Immature natural killer cell (primary cell): ENCODE results near the gene TRDMT1. TPM values are rescaled to one million over a fixed set of nuclear protein-coding genes. Genes with fewer than 3 reads are reported as not detected.
"Not testable (repeated sequence)": the region's sequence is repeated elsewhere in the genome, so short reads cannot be mapped to it uniquely, and the experiment has no call there.

Source experiments
- DNase-seq, 3 donors: peaks; one replicate each; pipeline ENCODE4 v3.0.0; 2022; ENCODE audit warnings: mixed read lengths in 1 of 3
- H3K27ac Mint-ChIP-seq, 6 donors: one replicate each; pipeline ENCODE4 v1.8.0; 2020; ENCODE audit warnings: mixed read lengths in 6 of 6, mild to moderate bottlenecking in 5 of 6, inconsistent platforms in 4 of 6, moderate library complexity in 3 of 6
- H3K27me3 Mint-ChIP-seq, 3 donors: one replicate each; pipeline ENCODE4 v1.8.0; 2020 to 2021; ENCODE audit warnings: low read depth in 3 of 3, mild to moderate bottlenecking in 3 of 3, mixed read lengths in 3 of 3, moderate library complexity in 3 of 3, inconsistent platforms in 1 of 3
- H3K36me3 Mint-ChIP-seq, 3 donors: one replicate each; pipeline ENCODE4 v1.8.0; 2020; ENCODE audit warnings: mixed read lengths in 3 of 3, inconsistent platforms in 2 of 3, mild to moderate bottlenecking in 2 of 3
- H3K4me1 Mint-ChIP-seq, 2 donors: one replicate each; pipeline ENCODE4 v1.8.0; 2020; ENCODE audit warnings: inconsistent platforms in 2 of 2, mild to moderate bottlenecking in 2 of 2, mixed read lengths in 2 of 2, moderate library complexity in 1 of 2
- H3K4me3 Mint-ChIP-seq, 5 donors: one replicate each; pipeline ENCODE4 v1.8.0; 2020; ENCODE audit warnings: mild to moderate bottlenecking in 5 of 5, mixed read lengths in 5 of 5, inconsistent platforms in 3 of 5, moderate library complexity in 3 of 5
- H3K9me3 Mint-ChIP-seq, 6 donors: one replicate each; pipeline ENCODE4 v1.8.0; 2020; ENCODE audit warnings: mild to moderate bottlenecking in 6 of 6, mixed read lengths in 6 of 6, inconsistent platforms in 4 of 6, moderate library complexity in 3 of 6
- polyA plus RNA-seq, 3 donors: library from polyadenylated mRNA; unstranded; fragments of 300-500 nt; fragmentation: Illumina TruSeq; gene quantifications; one replicate each; pipeline ENCODE4 v1.2.3, GENCODE V29; 2021

The TRDMT1 gene
- polyA plus RNA-seq, 3 donors from 2014 or later, result 1.4 to 7.8 (median 3.6) TPM

DNA sequence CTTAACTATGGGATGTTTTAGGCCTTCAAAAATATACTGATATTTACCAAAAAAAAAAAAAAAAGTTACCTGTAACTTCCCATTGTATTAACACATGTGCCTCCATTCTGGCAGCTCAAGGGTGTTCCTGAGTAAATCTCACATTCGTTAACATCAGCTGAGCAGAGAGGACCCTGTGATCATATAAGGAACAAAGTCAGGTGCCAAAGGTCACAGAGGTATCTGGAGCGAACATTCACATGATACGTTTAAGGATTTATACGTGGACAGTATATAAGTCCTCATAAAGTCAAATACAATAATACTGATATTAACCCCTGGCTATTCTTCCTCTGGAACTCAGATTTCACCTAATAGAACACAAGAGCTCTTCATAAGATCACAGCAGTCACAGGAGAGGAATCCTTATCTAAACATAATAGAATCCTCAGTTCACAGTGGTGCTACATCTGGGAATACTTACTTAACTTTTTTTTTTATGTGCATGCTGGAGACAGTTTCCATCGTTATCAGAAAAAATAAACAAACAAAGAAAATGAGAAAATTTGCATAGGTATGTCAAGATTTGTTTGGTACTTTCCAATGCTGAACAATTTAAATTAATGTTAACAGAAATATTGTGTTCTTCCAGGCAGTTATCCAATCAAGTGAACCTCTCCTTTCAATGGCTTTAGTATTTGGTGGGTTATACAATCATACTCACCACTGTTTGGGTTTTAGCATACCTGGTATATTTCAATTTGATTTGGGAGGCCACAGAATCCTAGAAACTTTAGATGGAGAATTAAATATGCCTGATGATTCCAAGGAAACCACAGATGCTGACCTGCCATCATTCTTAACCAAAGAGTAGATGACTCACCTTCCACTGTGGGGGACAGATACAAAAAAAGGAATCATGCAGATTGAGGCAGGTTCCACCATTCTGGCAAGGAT, 78.5 kb downstream of the TRDMT1 start:
- Mint-ChIP-seq H3K9me3 (no peaks in the 10 kb centered on the region), H3K36me3 (peaks cover 10 to 29% (median 22%) of the 10 kb centered on the region in 3 donors), H3K4me1 (peaks cover 3 to 14% of the 10 kb centered on the region in 2 donors), H3K27me3 (no peaks in the 10 kb centered on the region), H3K27ac (no peak overlapping the region), H3K4me3 (no peak overlapping the region)
- DNase-seq, result no peak

DNA sequence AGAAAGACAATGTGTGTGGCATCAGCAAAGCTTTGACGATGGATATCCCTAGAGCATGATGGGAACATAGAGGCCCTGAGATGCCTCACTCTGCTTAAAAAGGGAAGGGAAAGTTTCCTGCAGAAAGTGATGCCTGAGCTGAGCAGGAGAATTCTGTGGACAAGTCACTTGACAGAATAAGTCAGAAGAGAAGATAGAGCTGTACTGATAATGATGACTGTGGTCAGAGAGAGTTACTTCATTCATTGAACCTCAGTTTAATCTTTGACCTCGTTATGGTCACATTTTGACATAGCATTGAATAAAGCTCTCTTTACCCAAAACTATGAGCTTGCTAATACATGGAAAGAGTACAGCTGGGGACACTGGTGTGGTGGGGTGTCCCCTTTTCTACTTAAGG, 79.4 kb downstream of the TRDMT1 start:
- H3K4me3 Mint-ChIP-seq, result no peak overlapping the region
- H3K4me1 Mint-ChIP-seq, result peaks cover 3 to 11% of the 10 kb centered on the region in 2 donors
- H3K9me3 Mint-ChIP-seq, result no peaks in the 10 kb centered on the region
- no peak overlapping the region for H3K27ac Mint-ChIP-seq
- no peak for DNase-seq
- no peaks in the 10 kb centered on the region for H3K27me3 Mint-ChIP-seq
- peaks cover 10 to 29% (median 22%) of the 10 kb centered on the region in 3 donors for H3K36me3 Mint-ChIP-seq

DNA sequence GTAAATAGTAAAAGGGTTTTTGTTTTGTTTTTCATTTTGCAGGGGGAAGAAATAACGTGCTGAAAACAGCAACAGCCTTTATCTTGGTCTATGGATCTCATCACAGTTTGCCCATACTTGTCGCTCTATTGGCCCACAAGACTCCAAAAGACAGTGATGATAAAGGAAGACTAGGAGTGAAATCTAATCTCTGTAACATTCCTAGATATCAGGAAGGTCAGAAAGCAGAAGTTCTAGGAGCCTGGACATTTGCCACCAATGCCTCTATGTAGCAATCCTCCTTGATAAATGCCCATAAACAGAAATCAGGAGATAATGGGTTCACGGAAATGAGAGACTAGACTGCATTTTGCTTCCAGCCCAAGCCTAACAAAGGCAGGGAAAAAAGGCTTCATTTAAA, 80.8 kb downstream of the TRDMT1 start:
- Mint-ChIP-seq H3K4me3 (no peak overlapping the region), H3K27ac (no peak overlapping the region), H3K27me3 (no peaks in the 10 kb centered on the region), H3K36me3 (peaks cover 14 to 29% (median 22%) of the 10 kb centered on the region in 3 donors), H3K4me1 (no peaks in the 10 kb centered on the region), H3K9me3 (no peaks in the 10 kb centered on the region)
- no peak for DNase-seq

DNA sequence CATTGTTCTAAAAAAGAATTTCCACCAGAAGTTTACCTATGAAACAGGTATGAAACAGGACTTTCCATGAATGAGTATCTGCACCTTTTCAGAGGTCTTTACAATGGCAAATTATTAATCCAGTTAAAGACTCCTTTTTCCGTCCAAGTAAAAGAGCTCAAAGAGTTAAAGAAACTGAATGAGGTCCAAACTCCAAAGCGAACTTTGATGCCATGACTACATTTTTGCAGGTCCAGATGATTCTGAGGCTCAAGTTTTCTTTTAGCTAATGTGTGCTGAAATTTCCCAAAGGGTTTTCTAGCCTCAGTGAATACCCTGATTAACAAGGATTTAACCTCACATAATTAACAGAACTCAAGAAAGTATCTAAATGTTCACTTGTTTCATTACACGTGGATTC, 81.6 kb downstream of the TRDMT1 start:
- Mint-ChIP-seq H3K27ac (no peak overlapping the region), H3K4me3 (no peak overlapping the region), H3K9me3 (no peaks in the 10 kb centered on the region), H3K36me3 (peaks cover 14 to 29% (median 22%) of the 10 kb centered on the region in 3 donors), H3K4me1 (no peaks in the 10 kb centered on the region), H3K27me3 (no peaks in the 10 kb centered on the region)
- DNase-seq, result no peak

DNA sequence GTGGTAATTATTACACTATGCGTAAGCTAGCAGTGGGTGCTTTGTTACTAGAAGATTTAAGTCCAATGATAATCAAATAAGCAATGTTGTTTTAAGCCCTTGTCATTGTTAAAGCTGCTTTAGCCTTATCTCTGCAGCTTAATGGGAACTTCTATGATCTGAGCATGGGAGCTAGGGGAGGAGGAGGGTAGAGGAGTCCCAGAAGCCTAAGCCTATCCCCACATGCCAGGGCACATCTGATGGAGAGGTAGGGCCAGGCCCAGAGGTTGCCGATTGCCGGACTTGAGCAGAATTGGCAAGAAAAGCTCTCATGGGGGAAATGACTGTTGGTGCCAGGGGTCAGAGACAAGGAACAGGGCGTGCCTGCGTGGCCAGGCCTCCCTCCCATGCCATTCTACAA, 85.3 kb downstream of the TRDMT1 start:
- Mint-ChIP-seq H3K27ac (no peak overlapping the region), H3K27me3 (no peaks in the 10 kb centered on the region), H3K4me1 (no peaks in the 10 kb centered on the region), H3K4me3 (no peak overlapping the region), H3K9me3 (no peaks in the 10 kb centered on the region), H3K36me3 (peaks cover 13 to 17% (median 14%) of the 10 kb centered on the region in 3 donors)
- no peak for DNase-seq

DNA sequence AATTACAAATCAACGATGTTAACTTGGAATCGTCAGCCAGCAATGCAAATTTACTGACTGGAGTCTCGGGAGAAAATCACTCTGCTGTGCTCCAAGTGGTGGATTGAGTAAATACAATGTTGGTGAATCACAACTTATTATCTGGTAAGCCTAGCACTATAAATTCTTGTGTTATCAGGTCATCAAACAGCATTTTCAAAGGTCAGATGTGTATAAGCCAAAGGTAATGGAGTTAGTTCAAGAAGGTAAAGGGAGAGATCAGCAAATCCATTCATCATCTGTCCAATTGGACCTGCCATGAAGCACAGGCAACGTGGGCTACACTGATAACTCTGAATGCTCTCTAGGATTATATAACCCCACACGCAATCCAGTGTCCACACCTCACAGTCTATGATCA, 85.8 kb downstream of the TRDMT1 start:
- Mint-ChIP-seq H3K27ac (no peak overlapping the region), H3K9me3 (no peaks in the 10 kb centered on the region), H3K36me3 (peaks cover 12 to 15% (median 14%) of the 10 kb centered on the region in 3 donors), H3K27me3 (no peaks in the 10 kb centered on the region), H3K4me3 (no peak overlapping the region), H3K4me1 (no peaks in the 10 kb centered on the region)
- no peak for DNase-seq

DNA sequence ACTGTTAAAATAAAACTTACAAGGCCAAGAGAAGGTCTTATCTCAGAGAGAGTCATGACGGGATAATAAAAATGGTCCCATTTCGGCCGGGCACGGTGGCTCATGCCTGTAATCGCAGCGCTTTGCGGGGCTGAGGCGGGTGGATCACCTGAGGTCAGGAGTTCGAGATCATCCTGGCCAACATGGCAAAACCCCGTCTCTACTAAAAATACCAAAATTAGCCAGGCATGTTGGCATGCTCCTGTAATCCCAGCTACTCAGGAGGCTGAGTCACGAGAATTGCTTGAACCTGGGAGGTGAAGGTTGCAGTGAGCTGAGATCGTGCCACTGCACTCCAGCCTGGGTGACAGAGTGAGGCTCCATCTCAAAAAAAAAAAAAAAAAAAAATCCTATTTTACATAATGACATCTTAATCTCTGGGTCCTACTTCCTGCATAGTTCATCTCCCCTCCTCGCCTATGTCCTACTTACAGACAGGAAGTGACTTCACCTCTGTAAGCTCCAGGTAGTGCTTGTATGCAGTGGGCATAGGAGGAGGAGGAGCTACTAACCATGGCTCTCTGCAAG, 86.5 kb downstream of the TRDMT1 start:
- not testable (repeated sequence) for H3K27ac Mint-ChIP-seq, H3K9me3 Mint-ChIP-seq, H3K27me3 Mint-ChIP-seq, H3K4me3 Mint-ChIP-seq, DNase-seq, H3K4me1 Mint-ChIP-seq
- H3K36me3 Mint-ChIP-seq, result peaks cover 8 to 12% (median 8%) of the 10 kb centered on the region in 3 donors

DNA sequence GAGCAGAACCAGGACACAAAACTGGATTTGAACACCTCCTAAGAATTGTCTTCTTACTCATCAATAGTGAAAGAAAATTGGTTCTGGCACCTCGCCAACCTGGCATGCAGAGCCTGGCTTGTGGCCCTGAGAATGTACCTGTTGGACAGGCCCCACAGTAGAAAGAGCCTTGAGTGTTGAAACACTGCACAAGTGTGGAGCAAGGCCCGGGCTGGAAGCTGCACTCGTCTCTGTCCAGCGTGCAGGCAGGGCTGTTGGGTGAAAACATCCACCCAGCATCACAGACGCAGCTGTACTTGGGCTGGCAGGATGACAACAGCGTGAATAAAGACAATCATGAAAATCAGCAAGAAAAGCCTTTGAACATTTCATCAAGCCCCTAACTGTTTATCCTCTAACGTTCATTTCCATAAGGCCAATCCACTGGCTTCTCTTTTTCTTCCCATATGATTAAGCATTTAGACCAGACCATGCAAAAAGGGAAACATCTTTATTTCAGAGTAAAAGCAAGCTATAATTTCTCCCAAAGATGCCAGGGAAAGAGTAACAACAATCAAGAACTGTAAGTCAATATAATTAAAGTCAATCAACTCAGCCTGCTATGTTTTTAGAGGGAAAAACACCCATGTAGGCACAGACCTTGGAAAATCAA, 87.5 kb downstream of the TRDMT1 start:
- no peak for DNase-seq
- Mint-ChIP-seq H3K4me1 (no peaks in the 10 kb centered on the region), H3K27ac (peak overlapping the region in 1 of 6 donors; percentile 26), H3K36me3 (peaks cover 4 to 17% (median 8%) of the 10 kb centered on the region in 3 donors), H3K9me3 (no peaks in the 10 kb centered on the region), H3K27me3 (no peaks in the 10 kb centered on the region), H3K4me3 (no peak overlapping the region)

DNA sequence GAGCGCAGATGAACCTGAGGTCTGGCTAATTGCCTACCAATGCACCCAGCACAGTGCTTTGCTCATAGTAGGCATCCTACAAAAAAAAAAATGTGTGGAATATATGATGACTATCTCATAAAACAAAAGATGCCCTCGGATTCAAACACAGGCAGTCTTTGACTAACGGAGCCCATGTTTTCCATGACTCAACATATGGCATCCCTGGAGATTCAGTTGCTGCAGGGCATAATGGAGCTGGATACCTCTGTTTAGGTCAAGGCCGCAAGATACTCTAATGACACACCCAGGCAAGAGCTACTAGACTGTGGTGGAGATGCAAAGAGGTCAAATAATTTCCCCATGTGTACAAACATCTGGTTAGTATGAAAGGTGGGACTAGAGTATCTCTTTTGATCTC, 88.1 kb downstream of the TRDMT1 start:
- no peaks in the 10 kb centered on the region for H3K4me1 Mint-ChIP-seq
- H3K27me3 Mint-ChIP-seq, result no peaks in the 10 kb centered on the region
- H3K36me3 Mint-ChIP-seq, result peaks cover 7 to 17% (median 11%) of the 10 kb centered on the region in 3 donors
- no peak for DNase-seq
- H3K27ac Mint-ChIP-seq, result no peak overlapping the region
- H3K4me3 Mint-ChIP-seq, result no peak overlapping the region
- H3K9me3 Mint-ChIP-seq, result no peaks in the 10 kb centered on the region

DNA sequence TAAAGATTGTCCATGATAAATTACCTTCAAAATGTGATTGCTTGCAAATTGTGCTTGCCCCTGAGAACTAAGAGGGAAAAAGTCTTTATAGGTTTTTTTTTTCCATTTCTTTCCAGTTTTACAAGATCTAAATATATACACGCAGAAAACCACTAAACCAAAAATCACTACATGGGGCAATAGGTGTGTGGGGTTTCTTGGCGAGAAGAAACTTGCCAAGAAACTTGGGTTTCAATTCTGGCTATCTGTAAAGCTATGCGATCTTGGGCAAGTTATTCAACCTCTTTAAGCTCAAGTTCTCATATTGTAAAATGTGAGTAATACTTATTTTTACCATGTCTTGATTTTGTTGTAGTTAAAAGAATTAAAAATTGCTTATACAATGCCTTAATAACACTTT, 88.9 kb downstream of the TRDMT1 start:
- Mint-ChIP-seq H3K4me1 (no peaks in the 10 kb centered on the region), H3K4me3 (no peak overlapping the region)
- no peak for DNase-seq

DNA sequence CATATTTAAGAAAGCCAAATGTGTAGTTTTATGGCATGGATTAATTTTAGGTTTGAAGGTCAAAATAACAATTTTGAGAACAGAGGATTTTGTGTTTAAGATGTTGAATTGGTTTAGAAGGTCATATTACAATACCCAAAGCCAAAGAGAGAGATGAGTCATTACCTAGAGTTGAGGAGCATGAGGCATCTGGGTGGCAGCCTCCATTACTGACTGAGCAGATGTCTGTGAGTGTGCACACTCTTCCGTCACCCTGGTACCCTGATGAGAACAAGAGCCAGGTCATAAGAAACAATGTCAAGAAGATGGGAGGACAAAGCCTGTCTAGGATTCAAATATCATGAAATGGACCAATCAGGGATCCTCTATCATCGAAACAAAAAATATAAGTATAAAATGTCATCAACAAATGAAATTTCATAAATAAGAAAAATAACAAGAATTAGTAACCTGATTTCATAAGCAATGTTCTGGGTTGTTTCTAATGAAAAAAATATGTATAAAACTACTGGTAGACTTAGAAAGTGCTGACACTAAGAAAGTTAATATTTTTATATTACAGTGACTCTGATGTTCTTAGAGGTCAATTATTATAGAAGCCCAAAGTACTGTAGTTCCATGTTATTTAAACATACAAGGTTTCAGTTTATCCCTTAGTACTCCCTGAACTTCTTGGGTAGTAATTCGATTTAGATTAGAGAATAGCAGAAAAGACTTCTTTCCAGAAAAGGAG, 91.8 kb downstream of the TRDMT1 start:
- Mint-ChIP-seq H3K27me3 (no peaks in the 10 kb centered on the region), H3K4me3 (no peak overlapping the region), H3K4me1 (no peaks in the 10 kb centered on the region), H3K9me3 (no peaks in the 10 kb centered on the region), H3K36me3 (peaks cover 7 to 20% (median 10%) of the 10 kb centered on the region in 3 donors), H3K27ac (no peak overlapping the region)
- no peak for DNase-seq

More for the DNA sequence above, 88.9 kb downstream of the TRDMT1 start:
- no peaks in the 10 kb centered on the region for H3K9me3 Mint-ChIP-seq
- H3K27me3 Mint-ChIP-seq, result no peaks in the 10 kb centered on the region
- no peak overlapping the region for H3K27ac Mint-ChIP-seq
- H3K36me3 Mint-ChIP-seq, result peaks cover 7 to 17% (median 11%) of the 10 kb centered on the region in 3 donors

DNA sequence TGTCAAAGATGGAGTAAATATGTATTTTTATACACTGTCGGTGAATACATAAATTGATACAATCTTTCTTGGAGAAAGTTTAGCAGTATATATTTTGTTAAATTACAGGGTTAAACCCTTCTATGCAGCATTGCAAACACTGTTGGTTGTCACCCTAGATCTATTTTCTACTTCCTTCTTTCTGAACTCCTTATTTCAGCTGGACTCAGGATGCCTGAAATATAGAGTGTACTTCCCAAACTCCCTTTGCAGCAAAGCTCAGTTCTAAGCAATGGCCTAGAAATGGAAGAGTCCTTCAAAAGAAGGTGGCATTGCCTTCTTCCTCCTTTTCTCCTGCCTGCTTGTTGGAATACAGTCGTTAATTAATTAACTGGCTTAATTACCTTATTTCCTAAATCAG, 92.4 kb downstream of the TRDMT1 start:
- H3K27ac Mint-ChIP-seq, result no peak overlapping the region
- no peaks in the 10 kb centered on the region for H3K4me1 Mint-ChIP-seq
- no peak overlapping the region for H3K4me3 Mint-ChIP-seq
- no peak for DNase-seq
- H3K9me3 Mint-ChIP-seq, result no peaks in the 10 kb centered on the region
- H3K36me3 Mint-ChIP-seq, result peaks cover 7 to 21% (median 13%) of the 10 kb centered on the region in 3 donors
- H3K27me3 Mint-ChIP-seq, result no peaks in the 10 kb centered on the region

DNA sequence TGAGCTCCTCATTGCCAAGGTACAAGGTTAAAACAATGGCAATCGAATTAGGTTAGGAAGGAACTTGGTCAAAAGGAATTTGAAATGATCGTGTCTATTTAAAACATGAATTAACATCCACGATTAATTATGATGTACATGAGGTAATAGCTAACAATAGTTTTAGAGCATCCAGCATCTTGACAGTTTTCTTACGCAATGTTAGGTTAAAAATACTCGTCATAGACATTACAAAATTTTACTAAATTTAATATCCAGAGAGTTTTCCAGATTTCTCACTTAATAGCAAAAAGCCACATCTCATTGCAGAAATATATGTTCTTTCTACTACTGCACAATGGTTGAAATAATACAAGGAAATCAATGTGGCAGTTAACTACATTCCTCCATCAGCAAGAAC, 94.5 kb downstream of the TRDMT1 start:
- no peak for DNase-seq
- Mint-ChIP-seq H3K27me3 (no peaks in the 10 kb centered on the region), H3K4me3 (no peak overlapping the region), H3K27ac (no peak overlapping the region), H3K4me1 (no peaks in the 10 kb centered on the region), H3K36me3 (peaks cover 3 to 23% (median 20%) of the 10 kb centered on the region in 3 donors), H3K9me3 (no peaks in the 10 kb centered on the region)

DNA sequence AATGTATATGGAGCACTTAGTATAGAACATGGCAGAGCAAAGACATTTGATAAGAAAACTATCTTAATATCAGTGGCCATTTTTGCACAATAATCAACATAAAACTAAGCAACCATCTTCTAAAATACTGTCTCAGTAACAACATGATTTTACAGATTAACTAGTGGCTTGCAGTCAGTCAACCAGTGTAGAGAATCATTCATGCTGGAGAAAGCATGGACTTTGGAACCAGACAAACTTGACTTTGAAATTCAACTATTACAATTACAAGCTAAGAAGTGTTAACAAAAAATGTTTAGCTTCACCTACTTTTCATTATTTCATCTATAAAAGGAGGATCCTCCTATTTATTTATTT, 99.6 kb downstream of the TRDMT1 start:
- Mint-ChIP-seq H3K4me1 (no peaks in the 10 kb centered on the region), H3K27ac (no peak overlapping the region), H3K36me3 (peaks cover 0 to 20% (median 14%) of the 10 kb centered on the region in 3 donors), H3K4me3 (no peak overlapping the region), H3K27me3 (no peaks in the 10 kb centered on the region), H3K9me3 (no peaks in the 10 kb centered on the region)
- DNase-seq, result no peak
